ENCODE results near the gene HJV. TPM values are rescaled to one million over a fixed set of nuclear protein-coding genes. Genes with fewer than 3 reads are reported as not detected.

Gene HJV
- total and polyA plus RNA-seq, 2 experiments from 2014 or later: not detected

GRCh38 chr1:145979746-145980456 lies 41.6 kb downstream of the HJV start:
- H3K27ac ChIP-seq: peak overlapping the region; percentile 94
- H3K27me3 ChIP-seq: no peaks in the 10 kb centered on the region
- H3K9me3 ChIP-seq (ENCODE audit: low read depth): no peaks in the 10 kb centered on the region
- no peak overlapping the region for H3K4me3 ChIP-seq
- peaks cover 59% of the 10 kb centered on the region for H3K4me1 ChIP-seq (ENCODE audit: low read depth)
- peak in 1 of 2 donors; percentile 62 for DNase-seq (ENCODE audit: low read depth in 1 of 2, low spot score in 1 of 2)
- H3K36me3 ChIP-seq: no peaks in the 10 kb centered on the region
- no peak for TF ChIP-seq CTCF (IDR thresholded peaks at IDR 0.05; ENCODE audit: low read depth, low read length)

GRCh38 chr1:145978854-145979745 lies 42.4 kb downstream of the HJV start:
- no peaks in the 10 kb centered on the region for H3K27me3 ChIP-seq
- peak; percentile 97 to 100 for DNase-seq (ENCODE audit: low read depth in 1 of 2, low spot score in 1 of 2)
- H3K4me3 ChIP-seq: peak overlapping the region; percentile 0
- peaks cover 51% of the 10 kb centered on the region for H3K4me1 ChIP-seq (ENCODE audit: low read depth)
- no peaks in the 10 kb centered on the region for H3K9me3 ChIP-seq (ENCODE audit: low read depth)
- H3K27ac ChIP-seq: peak overlapping the region; percentile 94
- no peaks in the 10 kb centered on the region for H3K36me3 ChIP-seq
- peak; percentile 38 for TF ChIP-seq CTCF (IDR thresholded peaks at IDR 0.05; ENCODE audit: low read depth, low read length)

- Histone ChIP-seq H3K4me3 (peak overlapping the region; percentile 0), H3K36me3 (no peaks in the 10 kb centered on the region), H3K27ac (peak overlapping the region; percentile 94), H3K9me3 (ENCODE audit: low read depth) (no peaks in the 10 kb centered on the region), H3K4me1 (ENCODE audit: low read depth) (peaks cover 47% of the 10 kb centered on the region), H3K27me3 (no peaks in the 10 kb centered on the region)
- no peak for DNase-seq (ENCODE audit: low read depth in 1 of 2, low spot score in 1 of 2)
- TF ChIP-seq CTCF (IDR thresholded peaks at IDR 0.05; ENCODE audit: low read depth, low read length): no peak
Observed at GRCh38 chr1:145978471-145978853, 43.1 kb downstream of the HJV start.

GRCh38 chr1:145977486-145978470 lies 43.8 kb downstream of the HJV start:
- no peaks in the 10 kb centered on the region for H3K27me3 ChIP-seq
- H3K27ac ChIP-seq: peak overlapping the region; percentile 94
- TF ChIP-seq CTCF (IDR thresholded peaks at IDR 0.05; ENCODE audit: low read depth, low read length): peak; percentile 84
- peak; percentile 83 to 89 for DNase-seq (ENCODE audit: low read depth in 1 of 2, low spot score in 1 of 2)
- H3K9me3 ChIP-seq (ENCODE audit: low read depth): no peaks in the 10 kb centered on the region
- H3K4me3 ChIP-seq: no peak overlapping the region
- peaks cover 44% of the 10 kb centered on the region for H3K4me1 ChIP-seq (ENCODE audit: low read depth)
- no peaks in the 10 kb centered on the region for H3K36me3 ChIP-seq

- no peaks in the 10 kb centered on the region for H3K9me3 ChIP-seq (ENCODE audit: low read depth)
- no peak overlapping the region for H3K27ac ChIP-seq
- H3K4me3 ChIP-seq: no peak overlapping the region
- no peaks in the 10 kb centered on the region for H3K36me3 ChIP-seq
- no peaks in the 10 kb centered on the region for H3K27me3 ChIP-seq
- peaks cover 37% of the 10 kb centered on the region for H3K4me1 ChIP-seq (ENCODE audit: low read depth)
- no peak for DNase-seq (ENCODE audit: low read depth in 1 of 2, low spot score in 1 of 2)
- TF ChIP-seq CTCF (IDR thresholded peaks at IDR 0.05; ENCODE audit: low read depth, low read length): no peak
Observed at GRCh38 chr1:145977016-145977415, 44.5 kb downstream of the HJV start.

All from cardiac muscle cell (in vitro differentiated cells and primary cell).